Upper lobe of left lung (tissue), 4 donors: Measurements from ENCODE around the gene IPO4.

Experiments
- EP300 ChIP-seq, 4 donors: sonication (generic); formaldehyde crosslinking; IDR thresholded peaks; one replicate each; pipeline ENCODE4 v1.5.1; 2017; ENCODE audit warnings: antibody characterized with exemption in 4 of 4, control low read depth in 2 of 4
- POLR2AphosphoS5 ChIP-seq, 2 donors: sonication (generic); formaldehyde crosslinking; IDR thresholded peaks; one replicate each; pipeline ENCODE4 v1.5.1; 2017; ENCODE audit warnings: antibody characterized with exemption in 2 of 2
- TF ChIP-seq, protein P1 (sequence below), 6 experiments: fragments of 450-650 bp in 4 of 6; fragments of 200-600 bp in 2 of 6; sonication (generic) in 2 of 6; IDR thresholded peaks; one replicate each; pipeline ENCODE4 v1.5.1; 2016 to 2019; ENCODE audit warnings: antibody characterized with exemption in 6 of 6

DNA sequence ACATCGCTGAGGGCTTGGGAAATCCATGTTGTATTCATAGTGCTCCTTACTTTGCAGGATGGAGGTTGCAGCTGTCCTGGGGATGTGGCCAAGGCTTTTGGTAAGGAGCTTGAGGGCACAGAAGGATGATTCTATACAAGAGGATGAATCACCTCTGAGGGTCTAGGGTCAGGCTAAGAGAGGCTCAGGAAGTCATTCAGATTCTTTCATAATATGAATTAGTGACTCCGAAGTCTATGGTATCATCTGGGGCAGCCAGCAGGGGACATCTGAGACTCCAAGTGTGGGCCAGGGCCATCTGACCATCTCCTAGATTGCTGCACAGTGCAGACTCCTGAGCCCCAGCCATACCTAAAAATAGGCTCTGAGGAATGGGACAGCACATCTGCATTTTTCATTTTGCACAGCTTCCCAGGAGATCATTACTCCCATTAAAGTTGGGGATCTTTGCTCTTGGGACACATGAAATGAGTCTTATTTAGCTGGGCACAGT, 48.9 kb upstream of the IPO4 start:
- no peak for TF ChIP-seq EP300 (IDR thresholded peaks at IDR 0.05)
- TF ChIP-seq, protein P1, sequence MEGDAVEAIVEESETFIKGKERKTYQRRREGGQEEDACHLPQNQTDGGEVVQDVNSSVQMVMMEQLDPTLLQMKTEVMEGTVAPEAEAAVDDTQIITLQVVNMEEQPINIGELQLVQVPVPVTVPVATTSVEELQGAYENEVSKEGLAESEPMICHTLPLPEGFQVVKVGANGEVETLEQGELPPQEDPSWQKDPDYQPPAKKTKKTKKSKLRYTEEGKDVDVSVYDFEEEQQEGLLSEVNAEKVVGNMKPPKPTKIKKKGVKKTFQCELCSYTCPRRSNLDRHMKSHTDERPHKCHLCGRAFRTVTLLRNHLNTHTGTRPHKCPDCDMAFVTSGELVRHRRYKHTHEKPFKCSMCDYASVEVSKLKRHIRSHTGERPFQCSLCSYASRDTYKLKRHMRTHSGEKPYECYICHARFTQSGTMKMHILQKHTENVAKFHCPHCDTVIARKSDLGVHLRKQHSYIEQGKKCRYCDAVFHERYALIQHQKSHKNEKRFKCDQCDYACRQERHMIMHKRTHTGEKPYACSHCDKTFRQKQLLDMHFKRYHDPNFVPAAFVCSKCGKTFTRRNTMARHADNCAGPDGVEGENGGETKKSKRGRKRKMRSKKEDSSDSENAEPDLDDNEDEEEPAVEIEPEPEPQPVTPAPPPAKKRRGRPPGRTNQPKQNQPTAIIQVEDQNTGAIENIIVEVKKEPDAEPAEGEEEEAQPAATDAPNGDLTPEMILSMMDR (IDR thresholded peaks at IDR 0.05) = no peak
- TF ChIP-seq POLR2AphosphoS5 (IDR thresholded peaks at IDR 0.05) = no peak
